PC-9 (cell line): ENCODE results near the gene HPCAL1.

Experiments
- CTCF ChIP-seq: fragments of 200-600 bp; sonication (generic); conservative IDR thresholded peaks from 2 replicates; pipeline ENCODE4 v1.6.1; 2017; ENCODE audit warnings: mixed run types, antibody characterized with exemption, mild to moderate bottlenecking, moderate library complexity
- EZH2 ChIP-seq: fragments of 200-600 bp; sonication (generic); IDR thresholded peaks from 2 replicates; pipeline ENCODE4 v1.8.0; 2017; ENCODE audit warnings: antibody characterized with exemption, low read depth

GRCh38 chr2:10413991-10414451 lies 111.3 kb downstream of the HPCAL1 start:
- TF ChIP-seq CTCF (no peak), EZH2 (no peak)
